GM12878 (cell line): ENCODE data around the gene STXBP5. TPM values are rescaled to one million over a fixed set of nuclear protein-coding genes. Genes with fewer than 3 reads are reported as not detected.

Experiments used
- ATAC-seq: fragments of 200-7000 bp; cut with Tn5 transposase; 3 replicates; pipeline ENCODE4 v1.9.1; 2020; ENCODE audit warnings: mild to moderate bottlenecking, moderate library complexity
- BruUV-seq: library from RNA; stranded (reverse); fragments of 400-500 nt; replicated peaks from 2 replicates; lab custom pipeline; 2021; lab: Mats Ljungman, UMichigan
- CTCF ChIA-PET: fragments of 300-600 bp; sonication (Branson Sonifier 250); formaldehyde crosslinking; extraction: SDS; loops from one replicate; lab custom pipeline; 2021; ENCODE audit warnings: inconsistent platforms; lab: Yijun Ruan, JAX
- POLR2A ChIA-PET: fragments of 350-600 bp; formaldehyde crosslinking; extraction: SDS; loops from one replicate; lab custom pipeline; 2021; ENCODE audit warnings: inconsistent platforms; lab: Charles Lee
- RAD21 ChIA-PET: fragments of 300-600 bp; sonication (Branson Sonifier 250); formaldehyde crosslinking; loops from one replicate; lab custom pipeline; 2023; ENCODE audit warnings: antibody characterized with exemption; ENCODE audit not compliant: unreplicated experiment; lab: Charles Lee
- SMC1A ChIA-PET: fragments of 300-600 bp; sonication (Branson Sonifier 250); formaldehyde crosslinking; loops from one replicate; lab custom pipeline; 2023; ENCODE audit not compliant: unreplicated experiment, uncharacterized antibody; lab: Charles Lee
- DNase-seq: peaks from one replicate; pipeline ENCODE4 v3.0.0-alpha.2; 2011; ENCODE audit warnings: low read depth, low spot score
- FAIRE-seq: peaks from 3 replicates; lab custom pipeline; 2011; peaks lifted over from hg19 to GRCh38; lab: Jason Lieb, UNC
- H2AFZ ChIP-seq: 2 replicates; pipeline ENCODE4 v1.6.0; 2011; ENCODE audit warnings: low read depth, low read length, control low read depth; ENCODE audit not compliant: control insufficient read depth
- H3K27ac ChIP-seq: 2 replicates; pipeline ENCODE4 v1.5.1; 2011; ENCODE audit warnings: control low read depth; ENCODE audit not compliant: control insufficient read depth, insufficient read depth
- H3K27me3 ChIP-seq, 2 experiments: replicated peaks in 1 of 2; 2 replicates each; pipeline versions ENCODE4 v1.6.0 to v1.6.1; 2011; ENCODE audit warnings: low read length in 1 of 2; ENCODE audit not compliant: control insufficient read depth in 2 of 2, insufficient read depth in 2 of 2
- H3K36me3 ChIP-seq, 2 experiments: 2 replicates each; pipeline ENCODE4 v1.5.1; 2011; ENCODE audit warnings: low read length in 1 of 2; ENCODE audit not compliant: control insufficient read depth in 2 of 2, insufficient read depth in 2 of 2
- H3K4me1 ChIP-seq: 2 replicates; pipeline ENCODE4 v1.6.1; 2011; ENCODE audit warnings: mild to moderate bottlenecking, low read length, moderate library complexity, mixed read lengths; ENCODE audit not compliant: control insufficient read depth, insufficient read depth
- H3K4me2 ChIP-seq: 2 replicates; pipeline ENCODE4 v1.6.0; 2011; ENCODE audit warnings: control low read depth; ENCODE audit not compliant: control insufficient read depth, insufficient read depth
- H3K4me3 ChIP-seq: fragments of 200-600 bp; sonication (generic); 2 replicates; pipeline ENCODE4 v1.5.1; 2016
- H3K79me2 ChIP-seq: 2 replicates; pipeline ENCODE4 v1.6.0; 2011; ENCODE audit warnings: low read length; ENCODE audit not compliant: control insufficient read depth, insufficient read depth
- H3K9ac ChIP-seq: 2 replicates; pipeline ENCODE4 v1.8.0; 2011; ENCODE audit warnings: low read length, control low read depth, mixed read lengths; ENCODE audit not compliant: control insufficient read depth, insufficient read depth
- H3K9me3 ChIP-seq: replicated peaks from 3 replicates; pipeline ENCODE4 v1.5.1; 2011; ENCODE audit warnings: mild to moderate bottlenecking, low read length; ENCODE audit not compliant: control insufficient read depth, insufficient read depth
- H4K20me1 ChIP-seq: 2 replicates; pipeline ENCODE4 v1.6.0; 2011; ENCODE audit not compliant: control insufficient read depth, insufficient read depth
- BRCA1 ChIP-seq: IDR thresholded peaks from 2 replicates; pipeline ENCODE4 v1.6.1; 2011; ENCODE audit warnings: low read depth, low read length, improper control_type of control experiment
- CHD2 ChIP-seq: IDR thresholded peaks from 2 replicates; pipeline ENCODE4 v1.6.1; 2011; ENCODE audit warnings: low read depth, low read length, improper control_type of control experiment, borderline replicate concordance
- DPF2 ChIP-seq: fragments of 450-650 bp; IDR thresholded peaks from 2 replicates; pipeline ENCODE4 v1.6.1; 2017; ENCODE audit warnings: mild to moderate bottlenecking
- EGR1 ChIP-seq, 2 experiments: IDR thresholded peaks; 1 replicate in 1 of 2; 2 replicates in 1 of 2; pipeline ENCODE4 v1.6.1; 2011 to 2012; ENCODE audit warnings: low read depth in 2 of 2, low read length in 2 of 2, borderline replicate concordance in 1 of 2, mild to moderate bottlenecking in 1 of 2, moderate library complexity in 1 of 2
- ESRRA ChIP-seq: IDR thresholded peaks from 2 replicates; pipeline ENCODE4 v1.6.1; 2012; ENCODE audit warnings: mild to moderate bottlenecking, low read length, improper control_type of control experiment
- KAT2A ChIP-seq: conservative IDR thresholded peaks from 2 replicates; pipeline ENCODE4 v1.6.1; 2011; ENCODE audit warnings: low read depth, low read length; ENCODE audit not compliant: control insufficient read depth
- MTA2 ChIP-seq: fragments of 450-650 bp; IDR thresholded peaks from 2 replicates; pipeline ENCODE4 v1.6.1; 2016; ENCODE audit warnings: low read depth, mild to moderate bottlenecking, moderate library complexity
- MYC ChIP-seq: IDR thresholded peaks from 2 replicates; pipeline ENCODE4 v1.6.1; 2011; ENCODE audit warnings: mild to moderate bottlenecking, low read length, moderate library complexity, inconsistent platforms; ENCODE audit not compliant: insufficient read depth, insufficient replicate concordance, insufficient read length, severe bottlenecking
- NFYB ChIP-seq: IDR thresholded peaks from 2 replicates; pipeline ENCODE4 v1.6.1; 2011; ENCODE audit warnings: low read depth, mild to moderate bottlenecking, low read length, improper control_type of control experiment, moderate library complexity; ENCODE audit not compliant: insufficient read depth
- SMARCA5 ChIP-seq: fragments of 450-650 bp; IDR thresholded peaks from 2 replicates; pipeline ENCODE4 v1.6.1; 2017; ENCODE audit warnings: mild to moderate bottlenecking
- STAT1 ChIP-seq: fragments of 450-650 bp; conservative IDR thresholded peaks from 2 replicates; pipeline ENCODE4 v1.6.1; 2014; ENCODE audit warnings: antibody characterized with exemption, mild to moderate bottlenecking
- ZNF274 ChIP-seq: IDR thresholded peaks from one replicate; pipeline ENCODE4 v1.8.0; 2011; ENCODE audit not compliant: insufficient read length, insufficient read depth
- whole genome bisulfite sequencing: methylation state at CpG from one replicate; pipeline ENCODE4 v1.1.6; 2016; ENCODE audit warnings: low lambda C conversion rate; ENCODE audit not compliant: insufficient replicate concordance, insufficient coverage; ENCODE audit errors: missing lambda C conversion rate; 5-methylcytosine and 5-hydroxymethylcytosine counted together
- in situ Hi-C: fragments of 300-500 bp; cut with MboI; formaldehyde crosslinking; loops from 9 replicates; pipeline ENCODE4 v1.14.3; 2018; ENCODE audit warnings: mixed read lengths
- intact Hi-C: fragments of 100-400 bp; cut with micrococcal nuclease; formaldehyde crosslinking; loops from one replicate; pipeline ENCODE4 v1.14.2; 2022; ENCODE audit not compliant: unreplicated experiment
- polyA plus RNA-seq, 11 experiments: library from polyadenylated mRNA; depleted of rRNA in 4 of 11; unstranded in 6 of 11; stranded (reverse) in 5 of 11; fragments of >200 nt; fragmentation: Nextera tagmentation in 4 of 11; fragmentation: Illumina TruSeq in 1 of 11; extraction: Ambion mirVana in 4 of 11; extraction: Trizol in 1 of 11; gene quantifications; 1 replicate in 1 of 11; 2 replicates in 10 of 11; pipeline versions ENCODE4 v1.2.1 to v1.2.3, GENCODE V29; 2011 to 2016; ENCODE audit warnings: inconsistent platforms in 2 of 11, missing spikeins in 2 of 11, low read depth in 1 of 11
- total RNA-seq, 4 experiments: library from RNA; depleted of rRNA in 3 of 4; stranded (reverse); fragments of >200 nt in 3 of 4; fragmentation: Illumina TruSeq in 1 of 4; extraction: Trizol in 1 of 4; gene quantifications; 2 replicates each; pipeline versions ENCODE4 v1.2.1 to v1.2.3, GENCODE V29; 2013 to 2021
- TF ChIP-seq, protein P1 (sequence below): IDR thresholded peaks from 2 replicates; pipeline ENCODE4 v1.6.1; 2012; ENCODE audit warnings: low read depth, low read length, improper control_type of control experiment

Gene STXBP5
- total and polyA plus RNA-seq, 10 of the 15 experiments (the other 5 are each of a cell fraction or from before 2014, with no cell fraction given): 1.4 to 13.2 (median 8.4) TPM

- ChIA-PET POLR2A (no interaction called here), SMC1A (no interaction called here), CTCF (no interaction called here), RAD21 (no interaction called here)
- no peaks in the 10 kb centered on the region for H4K20me1 ChIP-seq
- no peaks in the 10 kb centered on the region for H3K4me1 ChIP-seq
- no peak for TF ChIP-seq NFYB
- TF ChIP-seq STAT1: no peak
- no peak for TF ChIP-seq BRCA1
- no peak for TF ChIP-seq MYC
- TF ChIP-seq MTA2: no peak
- no peak for TF ChIP-seq ESRRA
- TF ChIP-seq, protein P1, sequence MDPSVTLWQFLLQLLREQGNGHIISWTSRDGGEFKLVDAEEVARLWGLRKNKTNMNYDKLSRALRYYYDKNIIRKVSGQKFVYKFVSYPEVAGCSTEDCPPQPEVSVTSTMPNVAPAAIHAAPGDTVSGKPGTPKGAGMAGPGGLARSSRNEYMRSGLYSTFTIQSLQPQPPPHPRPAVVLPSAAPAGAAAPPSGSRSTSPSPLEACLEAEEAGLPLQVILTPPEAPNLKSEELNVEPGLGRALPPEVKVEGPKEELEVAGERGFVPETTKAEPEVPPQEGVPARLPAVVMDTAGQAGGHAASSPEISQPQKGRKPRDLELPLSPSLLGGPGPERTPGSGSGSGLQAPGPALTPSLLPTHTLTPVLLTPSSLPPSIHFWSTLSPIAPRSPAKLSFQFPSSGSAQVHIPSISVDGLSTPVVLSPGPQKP: no peak
- no peak for TF ChIP-seq KAT2A
- TF ChIP-seq CHD2: no peak
- TF ChIP-seq DPF2: no peak
- no peak for TF ChIP-seq ZNF274
- TF ChIP-seq EGR1 (IDR thresholded peaks at IDR 0.05; ENCODE audit: borderline replicate concordance in 1 of 2, low read depth in 2 of 2, low read length in 2 of 2): no peak
- TF ChIP-seq SMARCA5: no peak
- intact Hi-C loops (no loop called here), in situ Hi-C loops (no loop called here)
- FAIRE-seq (no peak), DNase-seq (no peak), ATAC-seq (no peak)
- H3K9ac ChIP-seq: no peak overlapping the region
- no peaks in the 10 kb centered on the region for H3K9me3 ChIP-seq
- no peaks in the 10 kb centered on the region for H3K36me3 ChIP-seq
- no peak overlapping the region for H2AFZ ChIP-seq
- no peak overlapping the region for H3K4me2 ChIP-seq
- H3K79me2 ChIP-seq: no peaks in the 10 kb centered on the region
- BruUV-seq: no TSS peak
- 80% methylated on average over 27 of the region's 27 CpGs for WGBS
- H3K27ac ChIP-seq: no peak overlapping the region
- no peak overlapping the region for H3K4me3 ChIP-seq
- no peaks in the 10 kb centered on the region for H3K27me3 ChIP-seq
Measured at GRCh38 chr6:147406783-147407182, 202.6 kb downstream of the STXBP5 start.
